AG04450 (cell line): ENCODE results near the gene GAPDHS. TPM values are rescaled to one million over a fixed set of nuclear protein-coding genes. Genes with fewer than 3 reads are reported as not detected.

Experiments
- CTCF ChIA-PET: fragments of 300-600, 350-600 bp; formaldehyde crosslinking; extraction: SDS; loops from one replicate; lab custom pipeline; 2022; ENCODE audit warnings: antibody characterized with exemption, inconsistent platforms; lab: Charles Lee
- POLR2A ChIA-PET: fragments of 350-600 bp; formaldehyde crosslinking; extraction: SDS; loops from one replicate; lab custom pipeline; 2021; ENCODE audit warnings: antibody characterized with exemption, inconsistent platforms; lab: Yijun Ruan, JAX
- DNase-seq: peaks from one replicate; pipeline ENCODE4 v3.0.0-alpha.2; 2011; ENCODE audit warnings: low read depth, low spot score
- H3K27ac ChIP-seq: one replicate; pipeline ENCODE4 v1.5.1; 2012; ENCODE audit warnings: low read depth, low read length, control low read depth
- H3K27me3 ChIP-seq: one replicate; pipeline ENCODE4 v1.6.0; 2012; ENCODE audit warnings: low read length; ENCODE audit not compliant: control insufficient read depth, insufficient read depth
- H3K4me3 ChIP-seq: 2 replicates; pipeline ENCODE4 v1.5.1; 2011; ENCODE audit warnings: mild to moderate bottlenecking, low read depth, low read length, control low read depth
- H3K9me3 ChIP-seq: 2 replicates; pipeline ENCODE4 v1.5.1; 2012; ENCODE audit warnings: low read length; ENCODE audit not compliant: control insufficient read depth, insufficient read depth
- CTCF ChIP-seq: IDR thresholded peaks from 2 replicates; pipeline ENCODE4 v1.5.1; 2011; ENCODE audit warnings: low read depth, low read length, control low read depth, inconsistent platforms
- polyA plus RNA-seq: library from polyadenylated mRNA; depleted of rRNA; stranded (reverse); fragments of >200 nt; gene quantifications from 2 replicates; pipeline ENCODE4 v1.2.3, GENCODE V29; 2011

GAPDHS gene
- polyA plus RNA-seq, 1 experiment, result not detected

GRCh38 chr19:35540356-35540927, 7.2 kb downstream of the GAPDHS start:
- DNase-seq, result no peak
- peaks cover 3% of the 10 kb centered on the region; the same call in 1 of the 2 replicates for H3K9me3 ChIP-seq
- ChIA-PET POLR2A (interaction anchor here (0.7 kb wide), 1 partner anchor 227 kb away, joined by 4 read pairs; no protein-coding TSS in a partner anchor), CTCF (no interaction called here)
- no peak overlapping the region for H3K27ac ChIP-seq
- no peaks in the 10 kb centered on the region for H3K27me3 ChIP-seq
- TF ChIP-seq CTCF, result no peak
- H3K4me3 ChIP-seq, result no peak overlapping the region

- no peak for DNase-seq
- Histone ChIP-seq H3K4me3 (no peak overlapping the region), H3K27me3 (no peaks in the 10 kb centered on the region), H3K27ac (no peak overlapping the region), H3K9me3 (peaks cover 3% of the 10 kb centered on the region; the same call in 1 of the 2 replicates)
- TF ChIP-seq CTCF, result no peak
- POLR2A ChIA-PET, result no interaction called here
- CTCF ChIA-PET, result no interaction called here
Measured at GRCh38 chr19:35542209-35542608, 9.0 kb downstream of the GAPDHS start.

- H3K27ac ChIP-seq, result no peak overlapping the region
- ChIA-PET POLR2A (no interaction called here), CTCF (interaction anchor here (1.9 kb wide), 1 partner anchor 33 kb away, joined by 10 read pairs; no protein-coding TSS in a partner anchor)
- H3K9me3 ChIP-seq, result peaks cover 3% of the 10 kb centered on the region; the same call in 1 of the 2 replicates
- no peak for TF ChIP-seq CTCF
- H3K27me3 ChIP-seq, result no peaks in the 10 kb centered on the region
- DNase-seq, result no peak
- no peak overlapping the region for H3K4me3 ChIP-seq
Measured at GRCh38 chr19:35543280-35544109, 10.2 kb downstream of the GAPDHS start.

GRCh38 chr19:35544110-35544802, 11.0 kb downstream of the GAPDHS start:
- no peak for TF ChIP-seq CTCF
- POLR2A ChIA-PET, result no interaction called here
- Histone ChIP-seq H3K4me3 (peak overlapping the region; percentile 88), H3K27me3 (no peaks in the 10 kb centered on the region), H3K27ac (no peak overlapping the region), H3K9me3 (peaks cover 3% of the 10 kb centered on the region; the same call in 1 of the 2 replicates)
- CTCF ChIA-PET, result interaction anchor here (1.9 kb wide), 1 partner anchor 34 kb away, joined by 10 read pairs; no protein-coding TSS in a partner anchor
- no peak for DNase-seq
